GM19397 (cell line): ENCODE measurements around the gene SHROOM4.

Source experiments
- ATAC-seq: cut with Tn5 transposase; IDR thresholded peaks from one replicate; pipeline ENCODE4 v1.9.1; 2021; ENCODE audit warnings: mild to moderate bottlenecking, moderate library complexity; ENCODE audit not compliant: unreplicated experiment

SHROOM4 gene

GRCh38 chrX:50813843-50814661, at the start of gene SHROOM4:
SHROOM4 (minus strand) TSS chrX:50814194; CDS start chrX:50814018, 176 bp downstream.
- ATAC-seq = no peak

GRCh38 chrX:50863471-50863870, 49.5 kb upstream of the SHROOM4 start:
- no peak for ATAC-seq

- ATAC-seq = no peak
Measured at GRCh38 chrX:50860518-50860917, 46.5 kb upstream of the SHROOM4 start.

GRCh38 chrX:50858548-50858947, 44.6 kb upstream of the SHROOM4 start:
- no peak for ATAC-seq

- ATAC-seq = no peak
Measured at GRCh38 chrX:50853399-50853798, 39.4 kb upstream of the SHROOM4 start.

- ATAC-seq = no peak
Measured at GRCh38 chrX:50852524-50852923, 38.5 kb upstream of the SHROOM4 start.

GRCh38 chrX:50842221-50842620, 28.2 kb upstream of the SHROOM4 start:
- no peak for ATAC-seq

GRCh38 chrX:50839730-50840129, 25.7 kb upstream of the SHROOM4 start:
- no peak for ATAC-seq

GRCh38 chrX:50838820-50839600, 25.0 kb upstream of the SHROOM4 start:
- ATAC-seq = no peak

GRCh38 chrX:50827996-50828395, 14.0 kb upstream of the SHROOM4 start:
- ATAC-seq = no peak

GRCh38 chrX:50825825-50826224, 11.8 kb upstream of the SHROOM4 start:
- ATAC-seq = no peak

- ATAC-seq = no peak
Measured at GRCh38 chrX:50818986-50819385, 5.0 kb upstream of the SHROOM4 start.

- no peak for ATAC-seq
Measured at GRCh38 chrX:50815120-50815519, 1.1 kb upstream of the SHROOM4 start.

- ATAC-seq = no peak
Measured at GRCh38 chrX:50814701-50815100, 707 bp upstream of the SHROOM4 start.

- ATAC-seq = no peak
Measured at GRCh38 chrX:50812995-50813842, 775 bp downstream of the SHROOM4 start.

- ATAC-seq = no peak
Measured at GRCh38 chrX:50805276-50805675, 8.7 kb downstream of the SHROOM4 start.

GRCh38 chrX:50801135-50801534, 12.9 kb downstream of the SHROOM4 start:
- no peak for ATAC-seq

GRCh38 chrX:50799531-50799961, 14.4 kb downstream of the SHROOM4 start:
- ATAC-seq = no peak

GRCh38 chrX:50798783-50799182, 15.2 kb downstream of the SHROOM4 start:
- no peak for ATAC-seq

GRCh38 chrX:50787099-50787498, 26.9 kb downstream of the SHROOM4 start:
- ATAC-seq = no peak

GRCh38 chrX:50780144-50780543, 33.9 kb downstream of the SHROOM4 start:
- ATAC-seq = no peak
